NCI-H1436 (cell line): ENCODE data around the gene IFRD2.
"Not testable (repeated sequence)": the region's sequence is repeated elsewhere in the genome, so short reads cannot be mapped to it uniquely, and the experiment has no call there.

Source experiments
- DNase-seq: peaks from one replicate; lab custom pipeline; 2025; lab: John Stamatoyannopoulos, UW

Gene IFRD2

DNA sequence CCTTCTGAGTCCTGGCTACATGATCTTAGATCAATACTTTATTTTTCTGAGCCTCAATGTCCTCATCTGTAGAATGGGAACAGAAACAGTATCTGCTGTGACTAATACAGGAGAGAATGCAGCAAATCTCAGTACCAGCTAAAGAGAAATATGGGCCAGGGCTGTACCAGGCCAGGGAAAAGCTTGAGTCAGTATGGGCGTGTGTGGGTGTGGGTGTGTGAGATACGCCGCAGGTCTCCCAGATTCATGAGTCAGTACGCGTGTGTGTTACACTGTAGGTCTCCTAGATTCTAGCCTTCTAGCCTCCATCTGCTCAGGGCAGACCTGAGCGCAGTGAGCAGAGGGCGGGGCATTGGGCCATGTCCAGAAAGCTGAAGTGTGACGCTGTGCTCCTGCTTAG is 41.0 kb downstream of the IFRD2 start:
- no peak for DNase-seq

DNA sequence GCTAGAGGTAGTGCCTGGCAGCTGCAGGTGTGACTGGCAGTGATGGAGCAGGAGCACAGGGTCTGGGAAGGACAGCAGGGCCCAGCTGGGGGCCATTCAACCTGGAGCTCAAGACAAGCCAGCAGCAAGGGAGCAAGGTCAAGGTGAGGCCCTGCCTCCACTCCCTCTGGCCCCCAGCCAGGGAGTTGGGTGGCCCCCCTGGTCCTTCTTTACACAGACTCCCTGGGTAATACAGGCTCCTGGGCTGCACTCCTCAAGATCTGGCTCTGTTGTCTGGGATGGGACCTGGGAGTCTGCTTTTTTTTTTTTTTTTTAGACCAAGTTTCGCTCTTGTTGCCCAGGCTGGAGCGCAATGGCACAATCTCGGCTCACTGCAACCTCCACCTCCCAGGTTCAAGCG is 41.7 kb downstream of the IFRD2 start:
- DNase-seq = no peak

- no peak for DNase-seq
Observed at GRCh38 chr3:50249457-50249856, 42.8 kb downstream of the IFRD2 start.

DNA sequence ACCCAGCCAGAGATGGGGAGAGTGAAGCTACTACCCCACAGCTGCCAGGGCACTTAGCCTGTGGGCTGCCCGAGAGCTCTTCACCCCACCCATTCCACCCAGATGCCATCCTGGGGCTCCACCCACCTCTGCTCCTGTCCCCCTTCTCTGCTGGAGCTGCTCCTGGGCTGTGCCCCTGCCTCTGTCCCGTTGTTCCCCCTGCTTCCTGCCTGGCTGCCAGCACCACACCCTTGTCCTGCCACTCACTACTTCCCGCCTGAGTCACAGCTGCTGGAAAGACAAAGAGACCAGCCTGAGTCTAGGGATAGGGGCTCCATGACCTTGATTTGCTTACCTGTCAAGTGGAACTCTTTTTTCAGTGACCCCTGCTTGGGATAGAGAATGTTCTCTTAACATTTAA is 43.8 kb downstream of the IFRD2 start:
- no peak for DNase-seq

DNA sequence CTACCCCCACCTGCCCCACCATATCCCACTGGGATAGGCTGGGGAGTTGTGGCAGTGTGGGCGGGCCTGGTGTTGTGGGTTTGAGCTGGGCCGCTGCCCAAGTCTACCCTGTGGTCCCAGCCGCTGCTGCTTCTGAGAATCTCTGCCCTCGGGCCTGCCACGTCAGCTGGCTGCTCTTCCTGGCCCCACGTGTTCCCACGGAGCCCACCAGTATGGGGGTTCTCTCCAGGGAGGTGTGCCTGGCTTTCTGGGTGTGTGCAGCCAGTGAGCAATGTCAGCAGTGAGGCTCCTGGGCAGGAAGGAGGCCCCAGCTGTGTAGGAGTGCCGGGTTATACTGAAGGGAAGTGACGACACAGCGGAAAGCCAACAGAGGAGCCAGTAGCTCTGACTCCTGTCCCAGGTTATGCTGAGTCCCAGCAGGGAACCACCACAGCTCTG is 45.7 kb downstream of the IFRD2 start:
- no peak for DNase-seq

- peak; percentile 72 for DNase-seq
Observed at GRCh38 chr3:50245831-50246516, 46.3 kb downstream of the IFRD2 start.

GRCh38 chr3:50245251-50245745 is 46.9 kb downstream of the IFRD2 start:
- no peak for DNase-seq

DNA sequence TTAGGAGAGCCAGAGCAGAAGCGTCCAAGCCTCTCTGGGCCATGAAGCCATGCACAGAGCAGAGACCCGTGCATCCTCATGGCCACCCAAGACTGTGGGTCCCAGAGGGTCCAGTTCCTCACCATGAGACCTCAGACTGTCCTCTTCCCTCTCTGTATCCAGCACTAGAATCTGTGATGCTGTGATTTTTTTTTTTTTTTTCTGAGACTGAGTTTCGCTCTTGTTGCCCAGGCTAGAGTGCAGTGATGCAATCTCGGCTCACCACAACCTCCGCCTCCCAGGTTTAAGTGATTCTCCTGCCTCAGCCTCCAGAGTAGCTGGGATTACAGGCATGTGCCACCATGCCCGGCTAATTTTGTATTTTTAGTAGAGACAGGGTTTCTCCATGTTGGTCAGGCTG is 47.4 kb downstream of the IFRD2 start:
- DNase-seq = not testable (repeated sequence)

GRCh38 chr3:50243543-50243895 is 48.7 kb downstream of the IFRD2 start:
- DNase-seq = no peak

DNA sequence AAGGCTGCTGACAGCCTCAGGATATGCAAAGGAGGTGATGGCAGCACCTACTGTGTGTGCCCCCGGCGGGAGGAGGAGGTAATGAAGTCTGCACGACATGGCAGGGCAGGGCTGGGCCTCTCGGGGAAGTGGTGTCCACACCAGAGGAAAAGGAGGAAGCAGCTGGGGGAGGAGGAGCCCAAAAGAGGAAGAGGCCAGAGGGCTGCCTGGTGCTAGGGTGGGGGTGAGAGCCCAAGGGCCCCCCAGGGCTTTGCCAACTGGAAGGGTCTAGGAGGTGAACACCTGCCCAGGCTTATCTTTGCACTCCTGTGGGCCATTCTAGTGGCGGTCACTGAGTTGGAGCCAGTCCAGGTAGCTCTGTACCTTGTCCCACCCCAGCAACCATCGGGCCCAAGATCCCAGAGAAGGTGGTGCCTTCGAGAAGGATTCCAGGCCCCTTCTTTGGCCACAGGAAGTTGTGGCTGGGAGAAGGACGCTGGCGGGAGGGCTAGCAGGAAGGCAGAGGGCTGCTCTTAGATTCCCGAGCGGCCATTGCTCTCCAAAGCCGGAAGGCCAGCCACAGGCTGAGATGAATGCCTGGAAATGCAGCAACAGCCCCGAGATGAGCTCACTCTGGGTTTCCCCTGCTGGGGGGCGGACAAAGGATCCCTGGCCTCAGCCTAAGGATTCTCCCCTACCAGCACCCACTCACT is 49.2 kb downstream of the IFRD2 start:
- DNase-seq = no peak

DNA sequence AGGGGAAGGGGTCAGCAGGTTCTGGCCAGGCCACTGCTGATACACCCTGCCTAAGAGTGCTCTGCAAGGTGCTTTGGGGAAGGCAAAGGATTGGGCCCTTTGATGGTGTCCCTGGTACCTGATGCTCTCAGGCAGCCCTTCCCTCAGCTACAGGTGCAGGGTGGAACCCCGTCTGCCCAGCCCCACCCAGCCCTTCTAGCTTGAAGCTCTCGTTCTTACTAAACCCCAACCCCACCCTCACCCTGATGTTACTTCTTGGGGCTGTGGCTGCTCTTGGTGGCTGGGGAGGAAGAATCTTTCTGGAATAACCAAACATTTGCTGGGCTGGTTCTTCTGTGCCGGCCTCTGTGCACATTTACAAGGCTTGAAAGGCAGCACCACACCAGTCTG is 49.9 kb downstream of the IFRD2 start:
- DNase-seq = no peak

GRCh38 chr3:50241713-50242380 is 50.4 kb downstream of the IFRD2 start:
- DNase-seq = no peak

DNA sequence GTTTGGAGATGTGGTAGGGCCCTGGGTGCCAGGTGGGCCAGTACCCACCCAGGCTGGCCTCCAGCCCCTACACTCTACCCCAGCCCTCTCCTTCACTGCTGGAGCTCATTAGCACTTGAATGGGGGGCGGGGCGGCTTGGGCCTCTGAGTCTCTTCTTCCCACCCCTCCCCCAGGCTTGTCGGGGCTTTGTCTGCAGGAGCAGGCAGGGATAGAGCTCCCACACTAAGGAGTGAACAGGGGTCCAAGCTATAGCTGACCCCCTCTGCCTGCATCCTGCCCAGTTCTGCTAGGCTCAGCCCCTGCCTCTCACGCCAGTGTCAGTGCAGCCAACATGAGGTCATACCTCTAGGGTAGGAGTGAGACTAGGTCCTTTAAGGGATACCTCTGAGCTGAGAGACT is 51.1 kb downstream of the IFRD2 start:
- DNase-seq = no peak

DNA sequence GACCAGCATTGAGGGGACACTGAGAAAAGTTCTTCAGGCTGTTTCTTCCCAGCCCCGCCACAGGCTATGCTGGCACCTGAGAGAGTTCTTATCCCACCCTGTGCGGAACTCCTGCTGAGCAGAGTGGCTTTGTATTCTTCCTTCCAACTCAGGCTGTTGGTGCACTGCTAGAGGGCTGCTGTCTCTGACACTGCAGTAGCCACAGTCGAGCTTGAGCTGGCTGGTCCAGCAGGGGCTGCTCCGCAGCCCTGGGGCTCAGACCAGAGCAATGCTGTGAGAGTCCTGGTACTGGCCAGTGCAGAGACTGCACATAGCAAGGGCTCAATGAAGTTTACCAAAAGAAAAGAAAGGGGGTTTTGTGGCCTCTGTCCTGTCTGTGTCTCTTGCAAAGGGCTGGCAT is 52.6 kb downstream of the IFRD2 start:
- DNase-seq = no peak

GRCh38 chr3:50238549-50239026 is 53.6 kb downstream of the IFRD2 start:
- no peak for DNase-seq

- DNase-seq = peak; percentile 22
Observed at GRCh38 chr3:50237754-50238548, 54.3 kb downstream of the IFRD2 start.
